ENCODE results near the gene RPL35A.

DNA sequence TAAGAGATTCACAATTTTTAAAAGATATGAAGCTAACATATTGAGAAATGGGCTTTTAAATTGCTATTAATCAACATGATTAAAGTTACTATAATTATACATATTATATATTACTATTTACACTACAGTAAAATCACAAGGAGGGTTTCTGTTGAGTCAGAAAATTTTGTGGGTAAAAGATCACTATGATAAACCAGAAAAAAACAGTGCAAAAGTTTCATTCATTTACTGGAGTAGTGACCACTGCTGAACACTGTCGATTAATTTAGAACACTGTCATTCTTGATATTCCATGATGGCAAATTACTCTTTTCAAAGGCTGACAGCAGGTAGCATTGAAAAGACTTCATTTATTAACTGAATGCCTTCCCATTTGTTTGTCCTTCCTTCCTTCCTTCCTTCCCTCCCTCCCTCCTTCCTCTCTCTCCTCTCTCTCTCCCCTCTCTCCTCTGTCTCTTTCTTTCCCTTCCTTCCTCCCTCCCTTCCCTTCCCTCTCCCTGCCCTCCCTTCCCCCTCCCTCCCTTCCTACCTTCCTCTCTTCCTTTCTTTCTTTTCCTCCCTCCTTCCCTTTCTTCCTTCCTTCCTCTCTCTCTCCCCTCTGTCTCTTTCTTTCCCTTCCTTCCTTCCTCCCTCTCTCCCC, 9.1 kb upstream of the RPL35A start:
- TF ChIP-seq CTCF (IDR thresholded peaks at IDR 0.05; ENCODE audit: control extremely low read depth in 1 of 3, insufficient read depth in 1 of 3, low read depth in 1 of 3, low read length in 3 of 3) (no peak), KDM5A (IDR thresholded peaks at IDR 0.05; ENCODE audit: low read length) (no peak), RBBP5 (IDR thresholded peaks at IDR 0.05; ENCODE audit: borderline replicate concordance, low read depth, low read length) (no peak), USF2 (IDR thresholded peaks at IDR 0.05; ENCODE audit: low read length) (no peak), GABPA (IDR thresholded peaks at IDR 0.05; ENCODE audit: borderline replicate concordance, insufficient read depth, low read length) (no peak), RAD21 (IDR thresholded peaks at IDR 0.05 in 1 of 2, conservative IDR thresholded peaks at IDR 0.05 in 1 of 2; ENCODE audit: low read depth in 2 of 2, low read length in 2 of 2) (no peak)
- TF ChIP-seq, protein P1, sequence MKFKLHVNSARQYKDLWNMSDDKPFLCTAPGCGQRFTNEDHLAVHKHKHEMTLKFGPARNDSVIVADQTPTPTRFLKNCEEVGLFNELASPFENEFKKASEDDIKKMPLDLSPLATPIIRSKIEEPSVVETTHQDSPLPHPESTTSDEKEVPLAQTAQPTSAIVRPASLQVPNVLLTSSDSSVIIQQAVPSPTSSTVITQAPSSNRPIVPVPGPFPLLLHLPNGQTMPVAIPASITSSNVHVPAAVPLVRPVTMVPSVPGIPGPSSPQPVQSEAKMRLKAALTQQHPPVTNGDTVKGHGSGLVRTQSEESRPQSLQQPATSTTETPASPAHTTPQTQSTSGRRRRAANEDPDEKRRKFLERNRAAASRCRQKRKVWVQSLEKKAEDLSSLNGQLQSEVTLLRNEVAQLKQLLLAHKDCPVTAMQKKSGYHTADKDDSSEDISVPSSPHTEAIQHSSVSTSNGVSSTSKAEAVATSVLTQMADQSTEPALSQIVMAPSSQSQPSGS (IDR thresholded peaks at IDR 0.05; ENCODE audit: low read length) = no peak
